ENCODE results near the gene TLR5. TPM values are rescaled to one million over a fixed set of nuclear protein-coding genes. Genes with fewer than 3 reads are reported as not detected.

The TLR5 gene
- total RNA-seq, 1 donor from 2014 or later, result 2.5 TPM

- intact Hi-C loops (cut with micrococcal nuclease), result no loop called here
- no peak for DNase-seq
- peak; percentile 14 for ATAC-seq
Observed at GRCh38 chr1:223123011-223123610, 19.9 kb downstream of the TLR5 start.

GRCh38 chr1:223118418-223118817 lies 24.6 kb downstream of the TLR5 start:
- intact Hi-C loops (cut with micrococcal nuclease), result no loop called here
- DNase-seq, result no peak
- ATAC-seq, result no peak

GRCh38 chr1:223116950-223117349 lies 26.1 kb downstream of the TLR5 start:
- ATAC-seq (no peak), DNase-seq (no peak)
- intact Hi-C loops (cut with micrococcal nuclease), result no loop called here

GRCh38 chr1:223114871-223115270 lies 28.2 kb downstream of the TLR5 start:
- intact Hi-C loops (cut with micrococcal nuclease), result no loop called here
- ATAC-seq (peak; percentile 90), DNase-seq (no peak)

- intact Hi-C loops (cut with micrococcal nuclease), result no loop called here
- DNase-seq, result no peak
- ATAC-seq, result no peak
Observed at GRCh38 chr1:223110952-223111351, 32.1 kb downstream of the TLR5 start.

- DNase-seq, result no peak
- intact Hi-C loops (cut with micrococcal nuclease), result no loop called here
- ATAC-seq, result peak; percentile 25
Observed at GRCh38 chr1:223109581-223110026, 33.4 kb downstream of the TLR5 start.

- peak; percentile 34 for ATAC-seq
- intact Hi-C loops (cut with micrococcal nuclease), result no loop called here
Observed at GRCh38 chr1:223106856-223107255, 36.2 kb downstream of the TLR5 start.

GRCh38 chr1:223105568-223105967 lies 37.5 kb downstream of the TLR5 start:
- intact Hi-C loops (cut with micrococcal nuclease), result no loop called here

More at GRCh38 chr1:223106856-223107255, 36.2 kb downstream of the TLR5 start:
- DNase-seq, result no peak

GRCh38 chr1:223102797-223103533 lies 40.1 kb downstream of the TLR5 start:
- ATAC-seq (peak; percentile 89), DNase-seq (peak; percentile 44)
- intact Hi-C loops (cut with micrococcal nuclease), result no loop called here

More at GRCh38 chr1:223105568-223105967, 37.5 kb downstream of the TLR5 start:
- ATAC-seq, result no peak
- no peak for DNase-seq

- no peak for ATAC-seq
- DNase-seq, result no peak
- intact Hi-C loops (cut with micrococcal nuclease), result no loop called here
Observed at GRCh38 chr1:223097713-223098112, 45.3 kb downstream of the TLR5 start.

- DNase-seq (no peak), ATAC-seq (no peak)
- intact Hi-C loops (cut with micrococcal nuclease), result no loop called here
Observed at GRCh38 chr1:223095870-223096269, 47.2 kb downstream of the TLR5 start.

GRCh38 chr1:223091896-223092295 lies 51.2 kb downstream of the TLR5 start:
- DNase-seq (no peak), ATAC-seq (peak; percentile 57)
- intact Hi-C loops (cut with micrococcal nuclease), result no loop called here

- ATAC-seq (no peak), DNase-seq (no peak)
- intact Hi-C loops (cut with micrococcal nuclease), result no loop called here
Observed at GRCh38 chr1:223089250-223089649, 53.8 kb downstream of the TLR5 start.

GRCh38 chr1:223088713-223089240 lies 54.3 kb downstream of the TLR5 start:
- intact Hi-C loops (cut with micrococcal nuclease), result no loop called here
- no peak for ATAC-seq
- no peak for DNase-seq

- DNase-seq (no peak), ATAC-seq (peak; percentile 10)
- intact Hi-C loops (cut with micrococcal nuclease), result no loop called here
Observed at GRCh38 chr1:223087291-223088255, 55.5 kb downstream of the TLR5 start.

- intact Hi-C loops (cut with micrococcal nuclease), result loop anchor here (5.0 kb wide), 1 partner anchor 347 kb away; the partner anchor contains the start of gene FAM177B
- ATAC-seq (no peak), DNase-seq (no peak)
Observed at GRCh38 chr1:223084464-223084866, 58.6 kb downstream of the TLR5 start.

GRCh38 chr1:223083831-223084230 lies 59.2 kb downstream of the TLR5 start:
- intact Hi-C loops (cut with micrococcal nuclease), result loop anchor here (5.0 kb wide), 1 partner anchor 347 kb away; the partner anchor contains the start of gene FAM177B
- no peak for DNase-seq
- ATAC-seq, result no peak

GRCh38 chr1:223082914-223083313 lies 60.1 kb downstream of the TLR5 start:
- no peak for ATAC-seq
- DNase-seq, result no peak
- intact Hi-C loops (cut with micrococcal nuclease), result loop anchor here (5.0 kb wide), 1 partner anchor 346 kb away; the partner anchor contains the start of gene FAM177B

All from left ventricle myocardium superior (tissue), 1 donor.